Vagina (tissue), 2 donors: ENCODE results near the gene RNASE8. TPM values are rescaled to one million over a fixed set of nuclear protein-coding genes. Genes with fewer than 3 reads are reported as not detected.
"Not testable (repeated sequence)": the region's sequence is repeated elsewhere in the genome, so short reads cannot be mapped to it uniquely, and the experiment has no call there.

Experiments used
- DNase-seq, 2 donors: peaks; one replicate each; pipeline ENCODE4 v3.0.0-alpha.2; 2017; ENCODE audit errors: extremely low spot score in 2 of 2
- H3K27ac ChIP-seq: fragments of 200-600 bp; sonication (generic); one replicate; pipeline ENCODE4 v1.5.1; 2019
- H3K27me3 ChIP-seq: fragments of 200-600 bp; sonication (generic); one replicate; pipeline ENCODE4 v1.5.1; 2019
- H3K36me3 ChIP-seq, 2 donors: fragments of 200-600 bp; sonication (generic); one replicate each; pipeline ENCODE4 v1.5.1; 2017 to 2019
- H3K4me1 ChIP-seq: fragments of 200-600 bp; sonication (generic); one replicate; pipeline ENCODE4 v1.5.1; 2019
- H3K4me3 ChIP-seq, 2 donors: fragments of 200-600 bp; sonication (generic); 1 replicate in 1 of 2; 2 replicates in 1 of 2; pipeline ENCODE4 v1.5.1; 2016 to 2019
- H3K9me3 ChIP-seq: fragments of 200-600 bp; sonication (generic); one replicate; pipeline ENCODE4 v1.5.1; 2019
- POLR2A ChIP-seq, 2 donors: fragments of 450-650 bp; IDR thresholded peaks; one replicate each; pipeline ENCODE4 v1.6.1; 2017; ENCODE audit warnings: antibody characterized with exemption in 2 of 2, mild to moderate bottlenecking in 2 of 2, moderate library complexity in 2 of 2
- POLR2AphosphoS5 ChIP-seq, 2 donors: sonication (generic); formaldehyde crosslinking; IDR thresholded peaks; one replicate each; pipeline ENCODE4 v1.9.0; 2017; ENCODE audit warnings: antibody characterized with exemption in 2 of 2, mild to moderate bottlenecking in 2 of 2, low read depth in 1 of 2; ENCODE audit not compliant: insufficient read depth in 1 of 2
- intact Hi-C: fragments of 100-400 bp; cut with DNase I; formaldehyde crosslinking; loops from one replicate; pipeline ENCODE4 v1.15.1; 2023
- total RNA-seq: library from RNA; depleted of rRNA; stranded (reverse); fragments of >200 nt; gene quantifications from one replicate; pipeline ENCODE4 v1.2.3, GENCODE V29; 2016
- TF ChIP-seq, protein P1 (sequence below), 3 experiments: fragments of 450-650 bp in 2 of 3; fragments of 200-600 bp in 1 of 3; sonication (generic) in 1 of 3; IDR thresholded peaks; one replicate each; pipeline ENCODE4 v1.5.1; 2017 to 2019; ENCODE audit warnings: antibody characterized with exemption in 3 of 3, mild to moderate bottlenecking in 2 of 3, moderate library complexity in 2 of 3

Gene RNASE8
- total RNA-seq, 1 donor from 2014 or later = not detected

GRCh38 chr14:21040370-21040925 lies 17.2 kb upstream of the RNASE8 start:
- H3K27ac ChIP-seq = peak overlapping the region; percentile 88
- intact Hi-C loops = loop anchor here (2.0 to 5.0 kb wide), 2 partner anchors 26 to 38 kb away; no protein-coding TSS in a partner anchor
- peaks cover 48% of the 10 kb centered on the region for H3K4me1 ChIP-seq

GRCh38 chr14:21040941-21041340 lies 16.7 kb upstream of the RNASE8 start:
- intact Hi-C loops = loop anchor here (2.0 to 5.0 kb wide), 2 partner anchors 26 to 39 kb away; no protein-coding TSS in a partner anchor
- H3K9me3 ChIP-seq, DNase-seq, H3K27me3 ChIP-seq, H3K4me3 ChIP-seq, H3K36me3 ChIP-seq, H3K27ac ChIP-seq: not testable (repeated sequence)
- peaks cover 48% of the 10 kb centered on the region for H3K4me1 ChIP-seq

More at GRCh38 chr14:21040370-21040925, 17.2 kb upstream of the RNASE8 start:
- Histone ChIP-seq H3K9me3 (no peaks in the 10 kb centered on the region), H3K36me3 (no peaks in the 10 kb centered on the region), H3K27me3 (no peaks in the 10 kb centered on the region), H3K4me3 (no peak overlapping the region)
- no peak for DNase-seq
- no peak for TF ChIP-seq POLR2A (IDR thresholded peaks at IDR 0.05)
- TF ChIP-seq, protein P1, sequence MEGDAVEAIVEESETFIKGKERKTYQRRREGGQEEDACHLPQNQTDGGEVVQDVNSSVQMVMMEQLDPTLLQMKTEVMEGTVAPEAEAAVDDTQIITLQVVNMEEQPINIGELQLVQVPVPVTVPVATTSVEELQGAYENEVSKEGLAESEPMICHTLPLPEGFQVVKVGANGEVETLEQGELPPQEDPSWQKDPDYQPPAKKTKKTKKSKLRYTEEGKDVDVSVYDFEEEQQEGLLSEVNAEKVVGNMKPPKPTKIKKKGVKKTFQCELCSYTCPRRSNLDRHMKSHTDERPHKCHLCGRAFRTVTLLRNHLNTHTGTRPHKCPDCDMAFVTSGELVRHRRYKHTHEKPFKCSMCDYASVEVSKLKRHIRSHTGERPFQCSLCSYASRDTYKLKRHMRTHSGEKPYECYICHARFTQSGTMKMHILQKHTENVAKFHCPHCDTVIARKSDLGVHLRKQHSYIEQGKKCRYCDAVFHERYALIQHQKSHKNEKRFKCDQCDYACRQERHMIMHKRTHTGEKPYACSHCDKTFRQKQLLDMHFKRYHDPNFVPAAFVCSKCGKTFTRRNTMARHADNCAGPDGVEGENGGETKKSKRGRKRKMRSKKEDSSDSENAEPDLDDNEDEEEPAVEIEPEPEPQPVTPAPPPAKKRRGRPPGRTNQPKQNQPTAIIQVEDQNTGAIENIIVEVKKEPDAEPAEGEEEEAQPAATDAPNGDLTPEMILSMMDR (IDR thresholded peaks at IDR 0.05) = no peak
- TF ChIP-seq POLR2AphosphoS5 (IDR thresholded peaks at IDR 0.05; ENCODE audit: insufficient read depth in 1 of 2, low read depth in 1 of 2) = no peak

GRCh38 chr14:21041676-21042433 lies 15.8 kb upstream of the RNASE8 start, which contains the start of gene RNASE7:
Gene RNASE7 (plus strand): TSS chr14:21042362. CDS start chr14:21042993, 631 bp downstream.
- H3K36me3 ChIP-seq = no peaks in the 10 kb centered on the region
- DNase-seq = no peak
- no peak within 1 kb of the TSS for H3K4me3 ChIP-seq
- peaks cover 48% of the 10 kb centered on the region for H3K4me1 ChIP-seq
- H3K27me3 ChIP-seq = no peaks in the 10 kb centered on the region
- H3K9me3 ChIP-seq = no peaks in the 10 kb centered on the region
- TF ChIP-seq POLR2AphosphoS5 (IDR thresholded peaks at IDR 0.05; ENCODE audit: insufficient read depth in 1 of 2, low read depth in 1 of 2) = peak in 1 of 2 donors; percentile 77
- TF ChIP-seq POLR2A (IDR thresholded peaks at IDR 0.05) = no peak
- TF ChIP-seq, protein P1 (IDR thresholded peaks at IDR 0.05) = no peak
- peak within 1 kb of the TSS; percentile 31 for H3K27ac ChIP-seq
- intact Hi-C loops = loop anchor here (2.0 to 5.0 kb wide), 2 partner anchors 27 to 40 kb away; no protein-coding TSS in a partner anchor

DNA sequence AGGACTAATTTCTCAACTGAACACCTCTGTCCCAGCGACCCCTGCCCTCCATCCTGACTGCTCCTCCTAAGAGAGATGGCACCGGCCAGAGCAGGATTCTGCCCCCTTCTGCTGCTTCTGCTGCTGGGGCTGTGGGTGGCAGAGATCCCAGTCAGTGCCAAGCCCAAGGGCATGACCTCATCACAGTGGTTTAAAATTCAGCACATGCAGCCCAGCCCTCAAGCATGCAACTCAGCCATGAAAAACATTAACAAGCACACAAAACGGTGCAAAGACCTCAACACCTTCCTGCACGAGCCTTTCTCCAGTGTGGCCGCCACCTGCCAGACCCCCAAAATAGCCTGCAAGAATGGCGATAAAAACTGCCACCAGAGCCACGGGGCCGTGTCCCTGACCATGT lies 14.7 kb upstream of the RNASE8 start:
- no peaks in the 10 kb centered on the region for H3K36me3 ChIP-seq
- TF ChIP-seq, protein P1 (IDR thresholded peaks at IDR 0.05) = no peak
- TF ChIP-seq POLR2AphosphoS5 (IDR thresholded peaks at IDR 0.05; ENCODE audit: insufficient read depth in 1 of 2, low read depth in 1 of 2) = no peak
- intact Hi-C loops = loop anchor here (5.0 kb wide), 1 partner anchor 41 kb away; no protein-coding TSS in a partner anchor
- H3K9me3 ChIP-seq = no peaks in the 10 kb centered on the region
- DNase-seq = no peak
- no peak overlapping the region for H3K4me3 ChIP-seq
- peaks cover 43% of the 10 kb centered on the region for H3K4me1 ChIP-seq
- H3K27me3 ChIP-seq = no peaks in the 10 kb centered on the region
- H3K27ac ChIP-seq = no peak overlapping the region

DNA sequence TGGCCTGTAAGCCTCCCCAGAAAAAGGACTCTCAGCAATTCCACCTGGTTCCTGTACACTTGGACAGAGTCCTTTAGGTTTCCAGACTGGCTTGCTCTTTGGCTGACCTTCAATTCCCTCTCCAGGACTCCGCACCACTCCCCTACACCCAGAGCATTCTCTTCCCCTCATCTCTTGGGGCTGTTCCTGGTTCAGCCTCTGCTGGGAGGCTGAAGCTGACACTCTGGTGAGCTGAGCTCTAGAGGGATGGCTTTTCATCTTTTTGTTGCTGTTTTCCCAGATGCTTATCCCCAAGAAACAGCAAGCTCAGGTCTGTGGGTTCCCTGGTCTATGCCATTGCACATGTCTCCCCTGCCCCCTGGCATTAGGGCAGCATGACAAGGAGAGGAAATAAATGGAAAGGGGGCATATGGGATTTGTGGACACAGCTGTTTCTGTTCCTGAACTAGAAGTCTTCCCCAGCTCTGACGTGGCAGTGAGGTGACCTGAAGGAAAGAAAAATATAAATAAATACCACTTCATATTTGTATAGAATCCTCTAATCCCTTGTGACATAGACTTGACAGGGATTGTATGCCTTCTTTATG lies 14.1 kb upstream of the RNASE8 start:
- H3K27me3 ChIP-seq = no peaks in the 10 kb centered on the region
- H3K36me3 ChIP-seq = no peaks in the 10 kb centered on the region
- H3K4me1 ChIP-seq = peaks cover 38% of the 10 kb centered on the region
- no peak overlapping the region for H3K4me3 ChIP-seq
- no peak overlapping the region for H3K27ac ChIP-seq
- TF ChIP-seq, protein P1 (IDR thresholded peaks at IDR 0.05) = no peak
- no peak for TF ChIP-seq POLR2AphosphoS5 (IDR thresholded peaks at IDR 0.05; ENCODE audit: insufficient read depth in 1 of 2, low read depth in 1 of 2)
- no peak for TF ChIP-seq POLR2A (IDR thresholded peaks at IDR 0.05)
- intact Hi-C loops = loop anchor here (5.0 kb wide), 1 partner anchor 41 kb away; no protein-coding TSS in a partner anchor
- no peak for DNase-seq
- H3K9me3 ChIP-seq = no peaks in the 10 kb centered on the region
